ENCODE data around the gene PLRG1.

DNA sequence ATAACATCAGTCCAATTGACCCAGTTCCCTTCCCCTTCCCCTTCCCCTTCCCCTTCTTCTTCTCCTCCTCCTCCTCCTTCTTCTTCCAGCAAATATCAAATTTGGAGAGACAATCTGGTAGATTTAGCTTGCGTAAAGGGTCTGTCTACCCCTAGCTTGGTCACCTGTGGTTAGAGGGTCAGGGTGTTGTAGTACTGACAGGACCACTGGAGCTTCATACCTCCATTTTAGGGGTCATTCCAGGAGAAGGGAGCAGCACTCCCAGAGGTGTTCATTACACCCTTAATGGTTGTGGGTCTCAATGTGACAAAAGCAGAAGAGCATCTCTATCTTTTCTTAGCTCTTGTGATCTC, 8.9 kb upstream of the PLRG1 start:
- TF ChIP-seq, protein P1, sequence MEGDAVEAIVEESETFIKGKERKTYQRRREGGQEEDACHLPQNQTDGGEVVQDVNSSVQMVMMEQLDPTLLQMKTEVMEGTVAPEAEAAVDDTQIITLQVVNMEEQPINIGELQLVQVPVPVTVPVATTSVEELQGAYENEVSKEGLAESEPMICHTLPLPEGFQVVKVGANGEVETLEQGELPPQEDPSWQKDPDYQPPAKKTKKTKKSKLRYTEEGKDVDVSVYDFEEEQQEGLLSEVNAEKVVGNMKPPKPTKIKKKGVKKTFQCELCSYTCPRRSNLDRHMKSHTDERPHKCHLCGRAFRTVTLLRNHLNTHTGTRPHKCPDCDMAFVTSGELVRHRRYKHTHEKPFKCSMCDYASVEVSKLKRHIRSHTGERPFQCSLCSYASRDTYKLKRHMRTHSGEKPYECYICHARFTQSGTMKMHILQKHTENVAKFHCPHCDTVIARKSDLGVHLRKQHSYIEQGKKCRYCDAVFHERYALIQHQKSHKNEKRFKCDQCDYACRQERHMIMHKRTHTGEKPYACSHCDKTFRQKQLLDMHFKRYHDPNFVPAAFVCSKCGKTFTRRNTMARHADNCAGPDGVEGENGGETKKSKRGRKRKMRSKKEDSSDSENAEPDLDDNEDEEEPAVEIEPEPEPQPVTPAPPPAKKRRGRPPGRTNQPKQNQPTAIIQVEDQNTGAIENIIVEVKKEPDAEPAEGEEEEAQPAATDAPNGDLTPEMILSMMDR (IDR thresholded peaks at IDR 0.05; ENCODE audit: low read length): no peak
- TF ChIP-seq EZH2 (optimal IDR thresholded peaks at IDR 0.05; ENCODE audit: low read depth, low read length) (no peak), EZH2phosphoT487 (IDR thresholded peaks at IDR 0.05; ENCODE audit: low read length) (no peak)
